H1 (cell line): ENCODE data around the gene PSME2.

Experiments used
- ATF3 ChIP-seq: IDR thresholded peaks from 2 replicates; pipeline ENCODE4 v1.6.1; 2011; ENCODE audit warnings: low read depth, mild to moderate bottlenecking, low read length; ENCODE audit not compliant: insufficient read depth
- CBX5 ChIP-seq: fragments of 300-800, 300-1000 bp; sonication (generic); IDR thresholded peaks from 2 replicates; pipeline ENCODE4 v1.7.1; 2016; ENCODE audit warnings: antibody characterized with exemption, low read length, low read depth
- CBX8 ChIP-seq: fragments of 300-800, 300-1000 bp; sonication (generic); IDR thresholded peaks from 2 replicates; pipeline ENCODE4 v1.7.1; 2016; ENCODE audit warnings: low read depth, low read length, borderline replicate concordance
- CEBPB ChIP-seq: IDR thresholded peaks from 2 replicates; pipeline ENCODE4 v1.6.1; 2012; ENCODE audit warnings: low read depth, low read length
- CHD2 ChIP-seq: IDR thresholded peaks from 2 replicates; pipeline ENCODE4 v1.6.1; 2012; ENCODE audit warnings: low read length, improper control_type of control experiment
- CTCF ChIP-seq, 3 experiments: IDR thresholded peaks; 1 replicate in 2 of 3; 2 replicates in 1 of 3; pipeline versions ENCODE4 v1.5.1 to v1.6.1; 2011; ENCODE audit warnings: low read length in 3 of 3, mild to moderate bottlenecking in 3 of 3, inconsistent platforms in 2 of 3, low read depth in 1 of 3, moderate library complexity in 1 of 3; ENCODE audit not compliant: insufficient read depth in 1 of 3; ENCODE audit errors: control extremely low read depth in 1 of 3
- EP300 ChIP-seq, 2 experiments: IDR thresholded peaks; 1 replicate in 1 of 2; 2 replicates in 1 of 2; pipeline ENCODE4 v1.6.1; 2011 to 2012; ENCODE audit warnings: low read depth in 2 of 2, low read length in 2 of 2, mild to moderate bottlenecking in 2 of 2, borderline replicate concordance in 1 of 2, inconsistent platforms in 1 of 2, moderate library complexity in 1 of 2
- EZH2 ChIP-seq: fragments of 200-600 bp; sonication (generic); IDR thresholded peaks from 2 replicates; pipeline ENCODE4 v1.7.1; 2012; ENCODE audit warnings: low read depth, mild to moderate bottlenecking, moderate library complexity, low read length, inconsistent platforms; ENCODE audit not compliant: severe bottlenecking
- MAX ChIP-seq: IDR thresholded peaks from 2 replicates; pipeline ENCODE4 v1.6.1; 2012; ENCODE audit warnings: inconsistent platforms
- POU5F1 ChIP-seq: IDR thresholded peaks from 2 replicates; pipeline ENCODE4 v1.6.1; 2011; ENCODE audit warnings: low read depth, mild to moderate bottlenecking, low read length, moderate library complexity
- RAD21 ChIP-seq, 2 experiments: IDR thresholded peaks in 1 of 2; conservative IDR thresholded peaks in 1 of 2; 2 replicates each; pipeline ENCODE4 v1.6.1; 2011; ENCODE audit warnings: low read depth in 2 of 2, low read length in 2 of 2, improper control_type of control experiment in 1 of 2, inconsistent platforms in 1 of 2, mild to moderate bottlenecking in 1 of 2, moderate library complexity in 1 of 2
- SP2 ChIP-seq: IDR thresholded peaks from 2 replicates; pipeline ENCODE4 v1.6.1; 2012; ENCODE audit warnings: mild to moderate bottlenecking, low read length, inconsistent platforms
- YY1 ChIP-seq: IDR thresholded peaks from 2 replicates; pipeline ENCODE4 v1.6.1; 2011; ENCODE audit warnings: low read depth, mild to moderate bottlenecking, low read length

GRCh38 chr14:24149302-24149969 lies 3.0 kb upstream of the PSME2 start:
- no peak for TF ChIP-seq CTCF (IDR thresholded peaks at IDR 0.05; ENCODE audit: control extremely low read depth in 1 of 3, insufficient read depth in 1 of 3, low read depth in 1 of 3, low read length in 3 of 3)
- TF ChIP-seq EP300 (IDR thresholded peaks at IDR 0.05; ENCODE audit: borderline replicate concordance in 1 of 2, low read depth in 2 of 2, low read length in 2 of 2) = no peak
- TF ChIP-seq ATF3 = no peak
- no peak for TF ChIP-seq RAD21 (IDR thresholded peaks at IDR 0.05 in 1 of 2, conservative IDR thresholded peaks at IDR 0.05 in 1 of 2; ENCODE audit: low read depth in 2 of 2, low read length in 2 of 2)
- no peak for TF ChIP-seq CBX5
- no peak for TF ChIP-seq POU5F1
- no peak for TF ChIP-seq EZH2
- no peak for TF ChIP-seq CHD2
- TF ChIP-seq MAX = no peak
- no peak for TF ChIP-seq SP2
- no peak for TF ChIP-seq YY1
- TF ChIP-seq CEBPB = no peak
- no peak for TF ChIP-seq CBX8
